H1 (cell line): ENCODE data around the gene CFAP74. TPM values are rescaled to one million over a fixed set of nuclear protein-coding genes. Genes with fewer than 3 reads are reported as not detected.

Experiments used
- CTCF ChIA-PET: fragments of 300-600 bp; sonication (Branson Sonifier 250); formaldehyde crosslinking; loops from one replicate; lab custom pipeline; 2021; ENCODE audit not compliant: partially characterized antibody; lab: Charles Lee
- POLR2A ChIA-PET: fragments of 300-600 bp; sonication (Branson Sonifier 250); formaldehyde crosslinking; loops from one replicate; lab custom pipeline; 2021; ENCODE audit warnings: inconsistent platforms; ENCODE audit not compliant: partially characterized antibody; lab: Charles Lee
- DNase-seq, 2 experiments: peaks; one replicate each; pipeline versions ENCODE4 v3.0.0 to v3.0.0-alpha.2; 2010 to 2022; ENCODE audit warnings: low spot score in 2 of 2, low read depth in 1 of 2, mixed read lengths in 1 of 2
- FAIRE-seq: peaks from 2 replicates; lab custom pipeline; 2011; peaks lifted over from hg19 to GRCh38; lab: Jason Lieb, UNC
- H2AFZ ChIP-seq: 2 replicates; pipeline ENCODE4 v1.8.1; 2012; ENCODE audit warnings: low read length, inconsistent platforms
- H2AK5ac ChIP-seq: 2 replicates; pipeline ENCODE4 v1.6.1; 2013; ENCODE audit warnings: low read depth, low read length
- H2BK120ac ChIP-seq: replicated peaks from 2 replicates; pipeline ENCODE3; 2013; ENCODE audit warnings: low read depth, low read length, inconsistent platforms
- H2BK12ac ChIP-seq: 2 replicates; pipeline ENCODE4 v1.6.1; 2013; ENCODE audit warnings: low read depth, low read length
- H2BK15ac ChIP-seq: 2 replicates; pipeline ENCODE4 v1.6.1; 2013; ENCODE audit warnings: low read length
- H2BK20ac ChIP-seq: 2 replicates; pipeline ENCODE4 v1.6.1; 2013; ENCODE audit warnings: low read length
- H2BK5ac ChIP-seq: 2 replicates; pipeline ENCODE4 v1.6.1; 2013; ENCODE audit warnings: low read depth, low read length
- H3K14ac ChIP-seq: 2 replicates; pipeline ENCODE4 v1.6.1; 2013; ENCODE audit warnings: inconsistent platforms; ENCODE audit not compliant: insufficient read length
- H3K18ac ChIP-seq: 2 replicates; pipeline ENCODE4 v1.6.1; 2013; ENCODE audit warnings: low read length; ENCODE audit errors: extremely low read depth
- H3K23ac ChIP-seq: 2 replicates; pipeline ENCODE4 v1.6.1; 2013; ENCODE audit warnings: inconsistent platforms; ENCODE audit not compliant: insufficient read length
- H3K23me2 ChIP-seq: 2 replicates; pipeline ENCODE4 v1.6.1; 2013; ENCODE audit warnings: low read depth, low read length
- H3K27ac ChIP-seq: 2 replicates; pipeline ENCODE4 v1.6.1; 2011; ENCODE audit warnings: low read depth, low read length, inconsistent platforms
- H3K27me3 ChIP-seq, 4 experiments: replicated peaks in 1 of 4; 1 replicate in 1 of 4; 2 replicates in 3 of 4; pipeline versions ENCODE4 v1.6.1 to v1.8.1; 2011 to 2013; ENCODE audit warnings: low read length in 3 of 4, mild to moderate bottlenecking in 3 of 4, inconsistent platforms in 2 of 4, mixed read lengths in 2 of 4, moderate library complexity in 1 of 4; ENCODE audit not compliant: control insufficient read depth in 3 of 4, insufficient read depth in 3 of 4; ENCODE audit errors: extremely low read depth in 1 of 4
- H3K36me3 ChIP-seq, 4 experiments: 2 replicates each; pipeline versions ENCODE4 v1.6.1 to v1.8.1; 2011 to 2013; ENCODE audit warnings: mild to moderate bottlenecking in 4 of 4, low read length in 3 of 4, moderate library complexity in 2 of 4, control low read depth in 1 of 4, inconsistent platforms in 1 of 4; ENCODE audit not compliant: insufficient read depth in 4 of 4, control insufficient read depth in 2 of 4
- H3K4ac ChIP-seq: replicated peaks from 2 replicates; pipeline ENCODE3; 2013; ENCODE audit warnings: low read length, low read depth, mixed read lengths, inconsistent platforms; ENCODE audit not compliant: insufficient read length
- H3K4me1 ChIP-seq, 4 experiments: replicated peaks in 1 of 4; 1 replicate in 1 of 4; 2 replicates in 3 of 4; pipeline versions ENCODE4 v1.6.1 to v1.8.1; 2011 to 2013; ENCODE audit warnings: low read length in 3 of 4, inconsistent platforms in 2 of 4, mixed read lengths in 1 of 4; ENCODE audit not compliant: insufficient read depth in 4 of 4, control insufficient read depth in 3 of 4
- H3K4me2 ChIP-seq, 2 experiments: 2 replicates each; pipeline versions ENCODE4 v1.6.1 to v1.8.1; 2011 to 2013; ENCODE audit warnings: low read depth in 2 of 2, low read length in 2 of 2, control low read depth in 1 of 2, inconsistent platforms in 1 of 2, mild to moderate bottlenecking in 1 of 2; ENCODE audit not compliant: insufficient read depth in 1 of 2
- H3K4me3 ChIP-seq, 4 experiments: fragments of 200-600, 300-600 bp in 1 of 4; sonication (generic), shearing (Covaris generic), sonication (Bioruptor Twin) in 1 of 4; 2 replicates each; pipeline versions ENCODE4 v1.5.1 to v1.8.1; 2011 to 2016; ENCODE audit warnings: low read length in 4 of 4, low read depth in 3 of 4, control low read depth in 2 of 4, inconsistent platforms in 2 of 4, mild to moderate bottlenecking in 2 of 4, mixed read lengths in 1 of 4, moderate library complexity in 1 of 4; ENCODE audit not compliant: insufficient read depth in 2 of 4; ENCODE audit errors: extremely low read depth in 1 of 4
- H3K56ac ChIP-seq: replicated peaks from 2 replicates; pipeline ENCODE3; 2013; ENCODE audit warnings: low read depth, mild to moderate bottlenecking, mixed read lengths, low read length, inconsistent platforms; ENCODE audit not compliant: insufficient read length
- H3K79me1 ChIP-seq: 2 replicates; pipeline ENCODE4 v1.6.1; 2013; ENCODE audit warnings: low read depth, low read length, control low read depth
- H3K79me2 ChIP-seq, 2 experiments: 2 replicates each; pipeline versions ENCODE4 v1.6.1 to v1.8.1; 2012 to 2013; ENCODE audit warnings: low read length in 2 of 2, mild to moderate bottlenecking in 2 of 2, inconsistent platforms in 1 of 2; ENCODE audit not compliant: insufficient read depth in 2 of 2, control insufficient read depth in 1 of 2
- H3K9ac ChIP-seq, 4 experiments: replicated peaks in 1 of 4; 1 replicate in 1 of 4; 2 replicates in 3 of 4; pipeline versions ENCODE4 v1.6.1 to v1.8.1; 2011 to 2013; ENCODE audit warnings: low read depth in 3 of 4, low read length in 3 of 4, control low read depth in 2 of 4, mild to moderate bottlenecking in 2 of 4, moderate library complexity in 2 of 4, inconsistent platforms in 1 of 4; ENCODE audit errors: extremely low read depth in 1 of 4
- H3K9me3 ChIP-seq, 2 experiments: 2 replicates each; pipeline versions ENCODE4 v1.6.1 to v1.8.1; 2012 to 2013; ENCODE audit warnings: mild to moderate bottlenecking in 2 of 2, moderate library complexity in 2 of 2, control low read depth in 1 of 2, inconsistent platforms in 1 of 2, low read depth in 1 of 2, low read length in 1 of 2, mixed read lengths in 1 of 2; ENCODE audit not compliant: insufficient read depth in 2 of 2
- H4K20me1 ChIP-seq, 2 experiments: replicated peaks in 1 of 2; 2 replicates each; pipeline versions ENCODE3 to v1.8.1; 2011 to 2013; ENCODE audit warnings: inconsistent platforms in 2 of 2, low read length in 2 of 2, mild to moderate bottlenecking in 1 of 2; ENCODE audit not compliant: insufficient read depth in 2 of 2, control insufficient read depth in 1 of 2
- H4K5ac ChIP-seq: 2 replicates; pipeline ENCODE4 v1.6.1; 2013; ENCODE audit warnings: low read length, low read depth, mixed read lengths, inconsistent platforms; ENCODE audit not compliant: insufficient read length
- H4K8ac ChIP-seq: 2 replicates; pipeline ENCODE4 v1.8.0; 2013; ENCODE audit warnings: mild to moderate bottlenecking, moderate library complexity, low read length, inconsistent platforms; ENCODE audit not compliant: insufficient read depth; ENCODE audit errors: extremely low read depth
- H4K91ac ChIP-seq: replicated peaks from 2 replicates; pipeline ENCODE3; 2013; ENCODE audit warnings: low read length, mixed read lengths, inconsistent platforms; ENCODE audit not compliant: insufficient read length
- RAD21 ChIP-seq, 2 experiments: IDR thresholded peaks in 1 of 2; conservative IDR thresholded peaks in 1 of 2; 2 replicates each; pipeline ENCODE4 v1.6.1; 2011; ENCODE audit warnings: low read depth in 2 of 2, low read length in 2 of 2, improper control_type of control experiment in 1 of 2, inconsistent platforms in 1 of 2, mild to moderate bottlenecking in 1 of 2, moderate library complexity in 1 of 2
- RFX5 ChIP-seq: IDR thresholded peaks from 2 replicates; pipeline ENCODE4 v1.6.1; 2011; ENCODE audit warnings: low read depth, low read length, improper control_type of control experiment, borderline replicate concordance
- WGBS, 2 experiments: shearing (Covaris generic) in 1 of 2; methylation state at CpG; one replicate each; pipeline versions ENCODE4 v1.1.6 to v1.1.7; 2013 to 2015; ENCODE audit warnings: low lambda C conversion rate in 2 of 2, mixed read lengths in 2 of 2, inconsistent platforms in 1 of 2, low coverage in 1 of 2, missing lambda C conversion rate in 1 of 2; ENCODE audit not compliant: insufficient replicate concordance in 2 of 2, insufficient coverage in 1 of 2, insufficient read length in 1 of 2; ENCODE audit errors: extremely low coverage in 1 of 2, missing lambda C conversion rate in 1 of 2; 5-methylcytosine and 5-hydroxymethylcytosine counted together
- polyA plus RNA-seq, 7 experiments: library from polyadenylated mRNA; depleted of rRNA in 3 of 7; stranded (reverse) in 5 of 7; unstranded in 2 of 7; fragments of >200 nt in 5 of 7; fragments of 200-250 nt in 2 of 7; gene quantifications; 1 replicate in 5 of 7; 2 replicates in 1 of 7; 4 replicates in 1 of 7; pipeline versions ENCODE4 v1.2.1 to v1.2.3, GENCODE V29; 2011 to 2013; ENCODE audit warnings: missing spikeins in 2 of 7, mixed read lengths in 2 of 7
- total RNA-seq: library from RNA; stranded (reverse); fragmentation: NEBNext Ultra II Directional; extraction: Animal tissue kit (Norgen Biotek cat#: 25700); gene quantifications from 2 replicates; pipeline ENCODE4 v1.2.1, GENCODE V29; 2021

The CFAP74 gene
- total and polyA plus RNA-seq, 2 of the 8 experiments (the other 6 are each of a cell fraction or from before 2014, with no cell fraction given), result 0.09 to 0.20 TPM

DNA sequence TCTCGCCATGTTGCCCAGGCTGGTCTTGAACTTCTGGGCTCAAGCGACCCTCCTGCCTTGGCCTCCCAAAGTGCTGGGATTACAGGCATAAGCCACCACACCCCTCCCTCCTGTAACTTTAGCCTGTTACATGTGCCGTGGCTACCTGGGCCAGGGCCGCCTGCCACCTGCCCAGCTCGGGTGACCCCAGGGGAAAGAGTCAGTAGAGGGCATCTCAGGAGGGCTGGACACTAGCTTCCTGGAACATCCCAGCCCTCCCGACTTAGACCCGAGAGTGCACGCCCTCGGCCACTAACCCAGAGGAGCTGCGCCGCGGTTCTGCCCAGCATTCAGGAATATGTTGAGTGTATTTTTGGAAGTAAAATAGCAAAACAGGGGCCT, 44.1 kb downstream of the CFAP74 start:
- no peak overlapping the region for H2AK5ac ChIP-seq
- H3K79me2 ChIP-seq, result no peaks in the 10 kb centered on the region
- no peak overlapping the region for H2BK120ac ChIP-seq
- H2AFZ ChIP-seq, result no peak overlapping the region
- no peaks in the 10 kb centered on the region; the same call in 1 of the 2 replicates for H3K23me2 ChIP-seq
- peak overlapping the region; percentile 0 to 67; a peak in 3 of 4 replicates for H3K4me2 ChIP-seq
- FAIRE-seq (no peak), DNase-seq (no peak)
- H3K18ac ChIP-seq, result no peak overlapping the region; the same call in 1 of the 2 replicates
- no peak overlapping the region for H2BK20ac ChIP-seq
- no peak overlapping the region for H4K8ac ChIP-seq
- no peaks in the 10 kb centered on the region for H3K36me3 ChIP-seq
- no peak overlapping the region for H3K14ac ChIP-seq
- no peak overlapping the region for H4K91ac ChIP-seq
- TF ChIP-seq RFX5 (no peak), RAD21 (IDR thresholded peaks at IDR 0.05 in 1 of 2, conservative IDR thresholded peaks at IDR 0.05 in 1 of 2; ENCODE audit: low read depth in 2 of 2, low read length in 2 of 2) (no peak)
- no peak overlapping the region for H4K5ac ChIP-seq
- ChIA-PET CTCF (interaction anchor here (0.8 to 15.6 kb wide), 15 partner anchors 10 to 180 kb away, joined by 3 to 249 read pairs (median 10); no protein-coding TSS in a partner anchor), POLR2A (interaction anchor here (1.6 kb wide), 1 partner anchor 85 kb away, joined by 4 read pairs; no protein-coding TSS in a partner anchor)
- no peaks in the 10 kb centered on the region; a peak in 1 of 7 replicates for H3K27me3 ChIP-seq
- 87% methylated on average over 12 of the region's 12 CpGs; no CpG with 5 or more reads in 1 of the 2 experiments for WGBS, 2 experiments
- H3K9ac ChIP-seq, result no peak overlapping the region
- no peak overlapping the region for H3K23ac ChIP-seq
- no peaks in the 10 kb centered on the region for H3K79me1 ChIP-seq
- peak overlapping the region; percentile 31; the same call in 1 of the 2 replicates for H2BK12ac ChIP-seq
- peak overlapping the region in 1 of 4 experiments; percentile 52; a peak in 1 of 8 replicates for H3K4me3 ChIP-seq
- H3K4ac ChIP-seq, result no peak overlapping the region
- peaks cover 0 to 12% (median 10%) of the 10 kb centered on the region in 4 experiments; a peak in 6 of 7 replicates for H3K4me1 ChIP-seq
- 0 out of 2 replicates have a peak overlapping the region, but pooled peaks have one; percentile 49 for H2BK15ac ChIP-seq
- peaks cover 0 to 5% of the 10 kb centered on the region in 2 experiments; a peak in 1 of 4 replicates for H3K9me3 ChIP-seq
- H3K27ac ChIP-seq, result no peak overlapping the region
- no peaks in the 10 kb centered on the region for H4K20me1 ChIP-seq
- no peak overlapping the region for H3K56ac ChIP-seq
- H2BK5ac ChIP-seq, result no peak overlapping the region
